22Rv1 (cell line): ENCODE data around the gene PDK4.

ENCODE experiments used
- ZFX ChIP-seq: fragments of 450-650 bp; IDR thresholded peaks from 2 replicates; pipeline ENCODE4 v1.6.1; 2017; ENCODE audit warnings: antibody characterized with exemption, borderline replicate concordance
- TF ChIP-seq, protein P1 (sequence below): fragments of 450-650 bp; IDR thresholded peaks from 2 replicates; pipeline ENCODE4 v1.5.1; 2017; ENCODE audit warnings: mild to moderate bottlenecking

DNA sequence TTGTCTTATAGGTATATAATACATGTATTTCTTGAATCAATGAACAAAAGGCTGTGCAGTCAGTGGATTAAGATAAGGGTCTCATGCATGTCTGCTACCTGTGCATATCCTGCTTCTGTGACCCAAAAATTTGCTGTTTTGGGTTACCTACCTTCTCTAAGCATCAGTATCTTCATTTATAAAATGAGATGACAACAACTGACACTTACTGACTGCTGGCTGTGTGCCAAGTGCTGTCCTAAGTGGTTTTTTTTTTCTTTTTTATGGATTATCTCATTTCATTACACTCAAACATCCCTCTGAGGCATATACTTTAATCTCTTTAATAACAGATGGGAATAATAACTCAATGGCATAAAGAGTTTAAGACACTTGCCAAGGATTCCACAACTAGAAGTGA, 2.1 kb downstream of the PDK4 start:
- TF ChIP-seq, protein P1, sequence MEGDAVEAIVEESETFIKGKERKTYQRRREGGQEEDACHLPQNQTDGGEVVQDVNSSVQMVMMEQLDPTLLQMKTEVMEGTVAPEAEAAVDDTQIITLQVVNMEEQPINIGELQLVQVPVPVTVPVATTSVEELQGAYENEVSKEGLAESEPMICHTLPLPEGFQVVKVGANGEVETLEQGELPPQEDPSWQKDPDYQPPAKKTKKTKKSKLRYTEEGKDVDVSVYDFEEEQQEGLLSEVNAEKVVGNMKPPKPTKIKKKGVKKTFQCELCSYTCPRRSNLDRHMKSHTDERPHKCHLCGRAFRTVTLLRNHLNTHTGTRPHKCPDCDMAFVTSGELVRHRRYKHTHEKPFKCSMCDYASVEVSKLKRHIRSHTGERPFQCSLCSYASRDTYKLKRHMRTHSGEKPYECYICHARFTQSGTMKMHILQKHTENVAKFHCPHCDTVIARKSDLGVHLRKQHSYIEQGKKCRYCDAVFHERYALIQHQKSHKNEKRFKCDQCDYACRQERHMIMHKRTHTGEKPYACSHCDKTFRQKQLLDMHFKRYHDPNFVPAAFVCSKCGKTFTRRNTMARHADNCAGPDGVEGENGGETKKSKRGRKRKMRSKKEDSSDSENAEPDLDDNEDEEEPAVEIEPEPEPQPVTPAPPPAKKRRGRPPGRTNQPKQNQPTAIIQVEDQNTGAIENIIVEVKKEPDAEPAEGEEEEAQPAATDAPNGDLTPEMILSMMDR = no peak
- TF ChIP-seq ZFX = no peak
